ENCODE results near the gene NUP160.

- TF ChIP-seq CTCF (conservative IDR thresholded peaks at IDR 0.05; ENCODE audit: low read depth, low read length) (no peak), EZH2 (IDR thresholded peaks at IDR 0.05; ENCODE audit: borderline replicate concordance, low read depth, low read length, poor library complexity, severe bottlenecking) (no peak)
Measured at GRCh38 chr11:47869544-47870393, 21.6 kb upstream of the NUP160 start.
